PC-3 (cell line): Measurements from ENCODE around the gene PLCL1. TPM values are rescaled to one million over a fixed set of nuclear protein-coding genes. Genes with fewer than 3 reads are reported as not detected.

Experiments
- ATAC-seq: fragments of 200-7000 bp; cut with Tn5 transposase; 2 replicates; pipeline ENCODE4 v1.9.1; 2020; ENCODE audit warnings: mild to moderate bottlenecking, moderate library complexity
- BruUV-seq: library from RNA; stranded (reverse); fragments of 400-500 nt; replicated peaks from 2 replicates; lab custom pipeline; 2021; lab: Mats Ljungman, UMichigan
- CTCF ChIA-PET: fragments of 300-600 bp; sonication (Branson Sonifier 250); formaldehyde crosslinking; loops from one replicate; lab custom pipeline; 2022; ENCODE audit warnings: antibody characterized with exemption; lab: Charles Lee
- POLR2A ChIA-PET: fragments of 300-600 bp; sonication (Branson Sonifier 250); formaldehyde crosslinking; loops from one replicate; lab custom pipeline; 2022; ENCODE audit warnings: antibody characterized with exemption; ENCODE audit not compliant: unreplicated experiment; lab: Charles Lee
- DNase-seq: peaks from one replicate; pipeline ENCODE4 v3.0.0-alpha.2; 2015
- H2AFZ ChIP-seq: fragments of 300-600 bp; sonication (generic); 2 replicates; pipeline ENCODE4 v1.6.0; 2016; ENCODE audit warnings: antibody characterized with exemption, low read length
- H3F3A ChIP-seq: fragments of 300-600 bp; sonication (generic); one replicate; pipeline ENCODE4 v1.6.0; 2017; ENCODE audit warnings: antibody characterized with exemption, low read length, control low read depth, mild to moderate bottlenecking; ENCODE audit not compliant: unreplicated experiment
- H3K27ac ChIP-seq: fragments of 300-600 bp; sonication (generic); 2 replicates; pipeline ENCODE4 v1.5.1; 2016; ENCODE audit warnings: mild to moderate bottlenecking, low read length
- H3K27me3 ChIP-seq: fragments of 300-600 bp; sonication (generic); 2 replicates; pipeline ENCODE4 v1.6.1; 2016; ENCODE audit warnings: low read length, mixed read lengths
- H3K36me3 ChIP-seq: fragments of 300-600 bp; sonication (generic); 2 replicates; pipeline ENCODE4 v1.6.1; 2016; ENCODE audit warnings: low read depth, mixed run types, low read length, mixed read lengths
- H3K4me1 ChIP-seq: fragments of 300-600 bp; sonication (generic); 2 replicates; pipeline ENCODE4 v1.5.1; 2016; ENCODE audit warnings: low read length; ENCODE audit not compliant: insufficient read depth
- H3K4me2 ChIP-seq: fragments of 300-600 bp; sonication (generic); 2 replicates; pipeline ENCODE4 v1.6.0; 2016; ENCODE audit warnings: low read length
- H3K4me3 ChIP-seq: fragments of 300-600 bp; sonication (generic); 2 replicates; pipeline ENCODE4 v1.5.1; 2016; ENCODE audit warnings: mild to moderate bottlenecking, low read length, mixed read lengths
- H3K79me2 ChIP-seq: fragments of 300-600 bp; sonication (generic); 2 replicates; pipeline ENCODE4 v1.6.1; 2017; ENCODE audit warnings: low read length, mixed read lengths
- H3K9ac ChIP-seq: fragments of 300-600 bp; sonication (generic); 2 replicates; pipeline ENCODE4 v1.6.0; 2016; ENCODE audit warnings: mild to moderate bottlenecking, low read length
- H3K9me2 ChIP-seq: fragments of 300-600 bp; sonication (generic); replicated peaks from 2 replicates; pipeline ENCODE4 v1.6.1; 2016; ENCODE audit warnings: mixed run types, low read length, mixed read lengths
- H3K9me3 ChIP-seq: fragments of 300-600 bp; sonication (generic); 2 replicates; pipeline ENCODE4 v1.6.1; 2016; ENCODE audit warnings: low read length, mixed read lengths
- H4K20me1 ChIP-seq: fragments of 300-600 bp; sonication (generic); 2 replicates; pipeline ENCODE4 v1.6.1; 2016; ENCODE audit warnings: low read length, mixed read lengths
- EZH2 ChIP-seq: fragments of 300-600 bp; sonication (generic); IDR thresholded peaks from one replicate; pipeline ENCODE4 v1.6.1; 2017; ENCODE audit warnings: antibody characterized with exemption, mild to moderate bottlenecking, low read length; ENCODE audit not compliant: unreplicated experiment
- EZH2phosphoT487 ChIP-seq: fragments of 300-600 bp; sonication (generic); IDR thresholded peaks from 2 replicates; pipeline ENCODE4 v1.6.1; 2018; ENCODE audit warnings: mild to moderate bottlenecking, antibody characterized with exemption, low read length, borderline replicate concordance
- intact Hi-C: fragments of 100-400 bp; cut with micrococcal nuclease; formaldehyde crosslinking; loops from 2 replicates; pipeline ENCODE4 v1.9.0; 2023
- total RNA-seq: library from RNA; depleted of rRNA; stranded (reverse); fragments of >200 nt; gene quantifications from 2 replicates; pipeline ENCODE4 v1.2.3, GENCODE V29; 2014
- TF ChIP-seq, protein P1 (sequence below): fragments of 300-600 bp; sonication (generic); conservative IDR thresholded peaks from 2 replicates; pipeline ENCODE4 v1.5.1; 2017; ENCODE audit warnings: antibody characterized with exemption, low read depth, mild to moderate bottlenecking, low read length

PLCL1 gene
- total RNA-seq, 1 experiment from 2014 or later: not detected

DNA sequence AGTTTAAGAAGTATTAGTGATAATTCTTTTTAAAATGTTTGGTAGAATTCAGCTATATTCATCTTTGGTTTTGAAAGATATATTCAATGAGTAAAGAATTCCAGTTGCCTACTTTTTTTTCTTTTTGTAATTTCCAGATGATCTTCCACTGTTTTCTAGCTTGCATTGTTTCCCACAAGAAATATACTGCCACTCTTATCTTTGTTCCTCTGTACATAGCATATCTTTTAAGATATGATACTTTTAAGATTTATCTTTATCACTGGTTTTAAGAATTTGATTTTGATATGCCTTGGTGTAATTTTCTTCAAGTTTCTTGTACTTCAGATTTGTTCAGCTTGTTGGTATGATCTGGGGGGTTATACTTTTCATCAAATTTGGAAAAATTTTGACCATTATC is 374.4 kb downstream of the PLCL1 start:
- no peaks in the 10 kb centered on the region for H3K4me1 ChIP-seq
- no peak overlapping the region for H3K4me3 ChIP-seq
- H3K9ac ChIP-seq: no peak overlapping the region
- intact Hi-C loops: no loop called here
- ATAC-seq (no peak), DNase-seq (no peak)
- no peaks in the 10 kb centered on the region for H3F3A ChIP-seq
- no peaks in the 10 kb centered on the region for H3K27me3 ChIP-seq
- H4K20me1 ChIP-seq: no peaks in the 10 kb centered on the region
- POLR2A ChIA-PET: no interaction called here
- CTCF ChIA-PET: no interaction called here
- no peak overlapping the region for H2AFZ ChIP-seq
- H3K9me3 ChIP-seq: 0 out of 2 replicates have a peak, but pooled peaks cover 8% of the 10 kb centered on the region
- H3K36me3 ChIP-seq: no peaks in the 10 kb centered on the region
- no TSS peak for BruUV-seq
- no peaks in the 10 kb centered on the region for H3K9me2 ChIP-seq
- no peak overlapping the region for H3K4me2 ChIP-seq
- TF ChIP-seq EZH2 (no peak), EZH2phosphoT487 (no peak)
- TF ChIP-seq, protein P1, sequence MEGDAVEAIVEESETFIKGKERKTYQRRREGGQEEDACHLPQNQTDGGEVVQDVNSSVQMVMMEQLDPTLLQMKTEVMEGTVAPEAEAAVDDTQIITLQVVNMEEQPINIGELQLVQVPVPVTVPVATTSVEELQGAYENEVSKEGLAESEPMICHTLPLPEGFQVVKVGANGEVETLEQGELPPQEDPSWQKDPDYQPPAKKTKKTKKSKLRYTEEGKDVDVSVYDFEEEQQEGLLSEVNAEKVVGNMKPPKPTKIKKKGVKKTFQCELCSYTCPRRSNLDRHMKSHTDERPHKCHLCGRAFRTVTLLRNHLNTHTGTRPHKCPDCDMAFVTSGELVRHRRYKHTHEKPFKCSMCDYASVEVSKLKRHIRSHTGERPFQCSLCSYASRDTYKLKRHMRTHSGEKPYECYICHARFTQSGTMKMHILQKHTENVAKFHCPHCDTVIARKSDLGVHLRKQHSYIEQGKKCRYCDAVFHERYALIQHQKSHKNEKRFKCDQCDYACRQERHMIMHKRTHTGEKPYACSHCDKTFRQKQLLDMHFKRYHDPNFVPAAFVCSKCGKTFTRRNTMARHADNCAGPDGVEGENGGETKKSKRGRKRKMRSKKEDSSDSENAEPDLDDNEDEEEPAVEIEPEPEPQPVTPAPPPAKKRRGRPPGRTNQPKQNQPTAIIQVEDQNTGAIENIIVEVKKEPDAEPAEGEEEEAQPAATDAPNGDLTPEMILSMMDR: no peak
- no peak overlapping the region for H3K27ac ChIP-seq
- no peaks in the 10 kb centered on the region for H3K79me2 ChIP-seq

DNA sequence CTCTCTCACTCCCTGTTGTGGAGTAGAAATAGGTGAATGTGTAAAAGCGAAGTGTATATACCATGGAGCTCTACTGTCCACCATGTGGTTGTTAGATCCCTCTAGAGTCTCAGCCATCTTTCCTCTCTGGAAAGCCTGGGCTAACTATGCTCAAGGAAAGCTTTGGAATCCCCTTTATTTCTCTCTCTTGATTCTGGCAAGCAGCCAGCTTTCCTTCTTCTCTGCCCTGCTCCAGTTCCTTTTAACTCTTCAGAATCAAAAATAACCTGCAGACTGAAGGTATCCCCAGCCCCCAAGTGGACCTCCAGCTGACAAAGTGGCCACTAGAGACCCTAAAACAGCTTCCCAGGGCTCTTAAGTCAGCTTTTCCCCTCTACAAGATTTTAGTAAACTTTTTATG is 381.9 kb downstream of the PLCL1 start:
- no peak overlapping the region for H3K4me3 ChIP-seq
- POLR2A ChIA-PET: no interaction called here
- ATAC-seq: no peak

DNA sequence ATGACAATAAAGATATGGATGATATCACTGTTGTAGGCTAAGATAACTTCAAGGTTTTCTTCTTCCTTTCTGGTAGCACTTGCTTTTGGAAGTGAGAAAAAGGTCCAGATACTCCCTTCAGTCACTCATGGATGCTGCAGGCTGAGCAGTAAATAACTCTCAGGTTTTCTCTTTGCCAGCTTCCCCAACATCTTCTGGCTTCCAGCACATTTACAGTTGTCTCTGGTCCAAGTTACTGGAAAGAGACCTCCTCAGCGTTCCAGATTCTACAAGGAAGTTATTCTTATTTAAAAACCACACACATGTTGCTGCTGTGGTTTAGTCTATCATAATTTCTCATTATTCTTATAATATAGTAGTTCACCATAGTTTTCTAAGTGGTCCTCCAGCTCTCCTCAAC is 383.4 kb downstream of the PLCL1 start:
- POLR2A ChIA-PET: no interaction called here
- ATAC-seq: no peak
- intact Hi-C loops: no loop called here

More for the DNA sequence above, 381.9 kb downstream of the PLCL1 start:
- H3K4me2 ChIP-seq: no peak overlapping the region
- no peak overlapping the region for H3K9ac ChIP-seq
- no peak for TF ChIP-seq EZH2
- TF ChIP-seq, protein P1: no peak
- no peak for TF ChIP-seq EZH2phosphoT487
- no peaks in the 10 kb centered on the region for H3K4me1 ChIP-seq
- CTCF ChIA-PET: no interaction called here
- H3K27ac ChIP-seq: no peak overlapping the region
- H3K79me2 ChIP-seq: no peaks in the 10 kb centered on the region
- no peak for DNase-seq
- intact Hi-C loops: no loop called here
- H3K36me3 ChIP-seq: no peaks in the 10 kb centered on the region
- no peaks in the 10 kb centered on the region for H3K27me3 ChIP-seq
- no TSS peak for BruUV-seq
- no peaks in the 10 kb centered on the region for H4K20me1 ChIP-seq
- no peaks in the 10 kb centered on the region for H3F3A ChIP-seq
- no peak overlapping the region for H2AFZ ChIP-seq
- H3K9me3 ChIP-seq: no peaks in the 10 kb centered on the region
- no peaks in the 10 kb centered on the region for H3K9me2 ChIP-seq

More for the DNA sequence above, 383.4 kb downstream of the PLCL1 start:
- DNase-seq: no peak
- CTCF ChIA-PET: no interaction called here
- H3K79me2 ChIP-seq: no peaks in the 10 kb centered on the region
- BruUV-seq: no TSS peak
- no peak overlapping the region for H2AFZ ChIP-seq
- H3K27ac ChIP-seq: no peak overlapping the region
- H4K20me1 ChIP-seq: no peaks in the 10 kb centered on the region
- no peaks in the 10 kb centered on the region for H3K9me3 ChIP-seq
- TF ChIP-seq EZH2phosphoT487: no peak
- TF ChIP-seq EZH2: no peak
- TF ChIP-seq, protein P1: no peak
- H3K27me3 ChIP-seq: no peaks in the 10 kb centered on the region
- H3K36me3 ChIP-seq: no peaks in the 10 kb centered on the region
- H3K4me3 ChIP-seq: no peak overlapping the region
- H3K9ac ChIP-seq: no peak overlapping the region
- H3K9me2 ChIP-seq: no peaks in the 10 kb centered on the region
- H3F3A ChIP-seq: no peaks in the 10 kb centered on the region
- H3K4me2 ChIP-seq: no peak overlapping the region
- no peaks in the 10 kb centered on the region for H3K4me1 ChIP-seq
